HepG2 (cell line): ENCODE measurements around the gene SLC7A10. TPM values are rescaled to one million over a fixed set of nuclear protein-coding genes. Genes with fewer than 3 reads are reported as not detected.

ENCODE experiments used
- BRCA1 ChIP-seq: sonication (generic); formaldehyde crosslinking; IDR thresholded peaks from 2 replicates; pipeline ENCODE4 v1.4.0; 2020; ENCODE audit warnings: missing genetic modification reagents
- CREB1 ChIP-seq, 2 experiments: fragments of 450-650 bp in 1 of 2; IDR thresholded peaks; 2 replicates each; pipeline ENCODE4 v1.6.1; 2016 to 2017; ENCODE audit warnings: control low read depth in 1 of 2, mild to moderate bottlenecking in 1 of 2, missing compliant biosample characterization in 1 of 2, missing genetic modification characterization in 1 of 2
- CSRNP1 ChIP-seq: sonication (generic); formaldehyde crosslinking; IDR thresholded peaks from 2 replicates; pipeline ENCODE4 v1.8.1; 2023; ENCODE audit warnings: mild to moderate bottlenecking, missing genetic modification reagents
- GABPB1 ChIP-seq: IDR thresholded peaks from 2 replicates; pipeline ENCODE4 v1.6.1; 2016; ENCODE audit warnings: mild to moderate bottlenecking, missing genetic modification reagents, moderate library complexity, missing compliant biosample characterization
- GRHL1 ChIP-seq: sonication (generic); formaldehyde crosslinking; conservative IDR thresholded peaks from 2 replicates; pipeline ENCODE4 v1.8.0; 2022; ENCODE audit warnings: missing genetic modification reagents
- HMGA1 ChIP-seq: sonication (generic); formaldehyde crosslinking; conservative IDR thresholded peaks from 2 replicates; pipeline ENCODE4 v1.4.0; 2020; ENCODE audit warnings: missing genetic modification reagents
- PCBP1 ChIP-seq: fragments of 200-400 bp; formaldehyde crosslinking; IDR thresholded peaks from 2 replicates; pipeline ENCODE4 v1.6.1; 2017; ENCODE audit warnings: mild to moderate bottlenecking, low read depth, low read length, borderline replicate concordance
- TIGD3 ChIP-seq: sonication (generic); formaldehyde crosslinking; IDR thresholded peaks from 2 replicates; pipeline ENCODE4 v1.5.1; 2020; ENCODE audit warnings: mild to moderate bottlenecking, missing genetic modification reagents, borderline replicate concordance
- ZC3H13 ChIP-seq: sonication (generic); formaldehyde crosslinking; IDR thresholded peaks from 2 replicates; pipeline ENCODE4 v1.8.1; 2023; ENCODE audit warnings: mild to moderate bottlenecking, missing genetic modification reagents, moderate library complexity
- ZNF430 ChIP-seq: sonication (generic); formaldehyde crosslinking; IDR thresholded peaks from 2 replicates; pipeline ENCODE4 v1.9.0; 2021; ENCODE audit warnings: mild to moderate bottlenecking, missing genetic modification reagents
- ZNF572 ChIP-seq: sonication (generic); formaldehyde crosslinking; IDR thresholded peaks from 2 replicates; pipeline ENCODE4 v1.5.1; 2020; ENCODE audit warnings: mild to moderate bottlenecking, missing genetic modification reagents
- ZNF619 ChIP-seq: sonication (generic); formaldehyde crosslinking; IDR thresholded peaks from 2 replicates; pipeline ENCODE4 v1.4.0; 2020; ENCODE audit warnings: mild to moderate bottlenecking, missing genetic modification reagents
- ZNF737 ChIP-seq: sonication (generic); formaldehyde crosslinking; IDR thresholded peaks from 2 replicates; pipeline ENCODE4 v1.5.0; 2020; ENCODE audit warnings: missing genetic modification reagents, mild to moderate bottlenecking, borderline replicate concordance
- ZNF782 ChIP-seq: sonication (generic); formaldehyde crosslinking; IDR thresholded peaks from 2 replicates; pipeline ENCODE4 v1.4.0; 2020; ENCODE audit warnings: missing genetic modification reagents, mild to moderate bottlenecking, borderline replicate concordance
- polyA plus RNA-seq, 8 experiments: library from polyadenylated mRNA; depleted of rRNA in 3 of 8; stranded (reverse) in 7 of 8; unstranded in 1 of 8; fragments of >200 nt; fragmentation: Illumina TruSeq in 4 of 8; extraction: Trizol in 4 of 8; gene quantifications; 2 replicates each; pipeline versions ENCODE4 v1.2.1 to v1.2.3, GENCODE V29; 2011 to 2016; ENCODE audit warnings: low read depth in 4 of 8, missing spikeins in 1 of 8, mixed read lengths in 1 of 8; ENCODE audit not compliant: insufficient read depth in 1 of 8
- total RNA-seq, 5 experiments: library from RNA; depleted of rRNA; stranded (reverse); fragments of >200 nt; fragmentation: Illumina TruSeq; extraction: Trizol; gene quantifications; 2 replicates each; pipeline ENCODE4 v1.2.3, GENCODE V29; 2016; ENCODE audit warnings: low read depth in 1 of 5
- TF ChIP-seq, protein P1 (sequence below): IDR thresholded peaks from 2 replicates; pipeline ENCODE4 v1.6.1; 2016; ENCODE audit warnings: low read depth
- TF ChIP-seq, protein P2 (sequence below): IDR thresholded peaks from 2 replicates; pipeline ENCODE4 v1.6.1; 2016; ENCODE audit warnings: mild to moderate bottlenecking, missing biosample characterization, missing genetic modification reagents
- TF ChIP-seq, protein P3 (sequence below): sonication (generic); formaldehyde crosslinking; IDR thresholded peaks from 2 replicates; pipeline ENCODE4 v1.5.1; 2020; ENCODE audit warnings: mild to moderate bottlenecking, missing genetic modification reagents, moderate library complexity

The SLC7A10 gene
- total and polyA plus RNA-seq, 2 of the 13 experiments (the other 11 are each of a cell fraction or from before 2014, with no cell fraction given) = 1.1 to 2.2 TPM

DNA sequence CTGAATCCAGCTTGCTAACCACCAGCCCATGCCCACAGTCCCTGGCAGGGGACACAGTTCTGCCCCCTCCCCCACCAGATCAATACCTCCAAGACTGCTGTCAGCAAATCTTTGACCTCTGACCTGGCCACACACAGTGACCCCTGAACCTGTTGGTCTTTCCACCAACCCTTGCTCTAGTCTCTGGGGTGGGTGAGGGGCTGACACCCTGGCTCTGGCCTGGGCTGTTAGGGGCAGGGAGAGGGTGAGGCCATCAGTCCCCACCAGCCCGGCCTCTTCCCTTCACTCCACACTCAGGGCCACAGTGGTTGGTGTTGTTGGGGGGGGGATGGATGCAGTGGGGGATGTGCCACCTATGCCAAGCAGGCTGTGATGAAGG, 21.8 kb upstream of the SLC7A10 start (continued):
- TF ChIP-seq GRHL1 = no peak
- 0 out of 2 replicates have a peak, but pooled peaks have one; percentile 32 for TF ChIP-seq ZNF619 (CRISPR knock-in tag)
- TF ChIP-seq, protein P1, sequence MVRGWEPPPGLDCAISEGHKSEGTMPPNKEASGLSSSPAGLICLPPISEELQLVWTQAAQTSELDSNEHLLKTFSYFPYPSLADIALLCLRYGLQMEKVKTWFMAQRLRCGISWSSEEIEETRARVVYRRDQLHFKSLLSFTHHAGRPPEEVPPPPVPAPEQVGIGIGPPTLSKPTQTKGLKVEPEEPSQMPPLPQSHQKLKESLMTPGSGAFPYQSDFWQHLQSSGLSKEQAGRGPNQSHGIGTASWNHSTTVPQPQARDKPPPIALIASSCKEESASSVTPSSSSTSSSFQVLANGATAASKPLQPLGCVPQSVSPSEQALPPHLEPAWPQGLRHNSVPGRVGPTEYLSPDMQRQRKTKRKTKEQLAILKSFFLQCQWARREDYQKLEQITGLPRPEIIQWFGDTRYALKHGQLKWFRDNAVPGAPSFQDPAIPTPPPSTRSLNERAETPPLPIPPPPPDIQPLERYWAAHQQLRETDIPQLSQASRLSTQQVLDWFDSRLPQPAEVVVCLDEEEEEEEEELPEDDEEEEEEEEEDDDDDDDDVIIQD = no peak
- TF ChIP-seq, protein P2, sequence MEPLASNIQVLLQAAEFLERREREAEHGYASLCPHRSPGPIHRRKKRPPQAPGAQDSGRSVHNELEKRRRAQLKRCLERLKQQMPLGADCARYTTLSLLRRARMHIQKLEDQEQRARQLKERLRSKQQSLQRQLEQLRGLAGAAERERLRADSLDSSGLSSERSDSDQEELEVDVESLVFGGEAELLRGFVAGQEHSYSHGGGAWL (CRISPR knock-in tag) = no peak
- no peak for TF ChIP-seq ZNF572
- TF ChIP-seq BRCA1 = no peak
- TF ChIP-seq, protein P3, sequence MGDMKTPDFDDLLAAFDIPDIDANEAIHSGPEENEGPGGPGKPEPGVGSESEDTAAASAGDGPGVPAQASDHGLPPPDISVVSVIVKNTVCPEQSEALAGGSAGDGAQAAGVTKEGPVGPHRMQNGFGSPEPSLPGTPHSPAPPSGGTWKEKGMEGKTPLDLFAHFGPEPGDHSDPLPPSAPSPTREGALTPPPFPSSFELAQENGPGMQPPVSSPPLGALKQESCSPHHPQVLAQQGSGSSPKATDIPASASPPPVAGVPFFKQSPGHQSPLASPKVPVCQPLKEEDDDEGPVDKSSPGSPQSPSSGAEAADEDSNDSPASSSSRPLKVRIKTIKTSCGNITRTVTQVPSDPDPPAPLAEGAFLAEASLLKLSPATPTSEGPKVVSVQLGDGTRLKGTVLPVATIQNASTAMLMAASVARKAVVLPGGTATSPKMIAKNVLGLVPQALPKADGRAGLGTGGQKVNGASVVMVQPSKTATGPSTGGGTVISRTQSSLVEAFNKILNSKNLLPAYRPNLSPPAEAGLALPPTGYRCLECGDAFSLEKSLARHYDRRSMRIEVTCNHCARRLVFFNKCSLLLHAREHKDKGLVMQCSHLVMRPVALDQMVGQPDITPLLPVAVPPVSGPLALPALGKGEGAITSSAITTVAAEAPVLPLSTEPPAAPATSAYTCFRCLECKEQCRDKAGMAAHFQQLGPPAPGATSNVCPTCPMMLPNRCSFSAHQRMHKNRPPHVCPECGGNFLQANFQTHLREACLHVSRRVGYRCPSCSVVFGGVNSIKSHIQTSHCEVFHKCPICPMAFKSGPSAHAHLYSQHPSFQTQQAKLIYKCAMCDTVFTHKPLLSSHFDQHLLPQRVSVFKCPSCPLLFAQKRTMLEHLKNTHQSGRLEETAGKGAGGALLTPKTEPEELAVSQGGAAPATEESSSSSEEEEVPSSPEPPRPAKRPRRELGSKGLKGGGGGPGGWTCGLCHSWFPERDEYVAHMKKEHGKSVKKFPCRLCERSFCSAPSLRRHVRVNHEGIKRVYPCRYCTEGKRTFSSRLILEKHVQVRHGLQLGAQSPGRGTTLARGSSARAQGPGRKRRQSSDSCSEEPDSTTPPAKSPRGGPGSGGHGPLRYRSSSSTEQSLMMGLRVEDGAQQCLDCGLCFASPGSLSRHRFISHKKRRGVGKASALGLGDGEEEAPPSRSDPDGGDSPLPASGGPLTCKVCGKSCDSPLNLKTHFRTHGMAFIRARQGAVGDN (CRISPR knock-in tag) = peak; percentile 75
- 0 out of 2 replicates have a peak, but pooled peaks have one; percentile 38 for TF ChIP-seq PCBP1
- no peak for TF ChIP-seq ZC3H13 (CRISPR knock-in tag)
- 0 out of 2 replicates have a peak, but pooled peaks have one; percentile 18 for TF ChIP-seq ZNF782
- TF ChIP-seq TIGD3 (CRISPR knock-in tag) = no peak
- peak; percentile 14; the same call in 1 of the 2 replicates for TF ChIP-seq GABPB1 (CRISPR knock-in tag)
- no peak for TF ChIP-seq CREB1 (IDR thresholded peaks at IDR 0.05)
- no peak for TF ChIP-seq CREB1 (CRISPR knock-in tag; IDR thresholded peaks at IDR 0.05)
- 0 out of 2 replicates have a peak, but pooled peaks have one; percentile 45 for TF ChIP-seq ZNF737 (CRISPR knock-in tag)
- TF ChIP-seq HMGA1 (CRISPR knock-in tag) = no peak
- TF ChIP-seq ZNF430 (CRISPR knock-in tag) = 0 out of 2 replicates have a peak, but pooled peaks have one; percentile 21
- 0 out of 2 replicates have a peak, but pooled peaks have one; percentile 35 for TF ChIP-seq CSRNP1 (CRISPR knock-in tag)
